Fibroblast of the aortic adventitia (primary cell): Measurements from ENCODE around the gene OVOL2. TPM values are rescaled to one million over a fixed set of nuclear protein-coding genes. Genes with fewer than 3 reads are reported as not detected.

ENCODE experiments used
- DNase-seq: peaks from one replicate; pipeline ENCODE4 v3.0.0-alpha.2; 2010; ENCODE audit warnings: low read depth
- H3K4me3 ChIP-seq: 2 replicates; pipeline ENCODE4 v1.5.1; 2011; ENCODE audit warnings: low read depth, mild to moderate bottlenecking, control low read depth, low read length, moderate library complexity
- CTCF ChIP-seq: IDR thresholded peaks from 2 replicates; pipeline ENCODE4 v1.5.1; 2011; ENCODE audit warnings: mild to moderate bottlenecking, low read length, control low read depth, inconsistent platforms; ENCODE audit not compliant: insufficient read depth
- total RNA-seq: library from RNA; depleted of rRNA; stranded (reverse); fragments of >200 nt; gene quantifications from 2 replicates; pipeline ENCODE4 v1.2.3, GENCODE V29; 2012; ENCODE audit warnings: low replicate concordance

OVOL2 gene
- total RNA-seq, 1 donor = not detected

GRCh38 chr20:18046535-18046934 lies 11.2 kb downstream of the OVOL2 start:
- no peak overlapping the region for H3K4me3 ChIP-seq
- no peak for TF ChIP-seq CTCF
- DNase-seq = no peak

- TF ChIP-seq CTCF = no peak
- H3K4me3 ChIP-seq = no peak overlapping the region
- DNase-seq = no peak
Observed at GRCh38 chr20:18042229-18042628, 15.5 kb downstream of the OVOL2 start.

GRCh38 chr20:18041462-18041861 lies 16.3 kb downstream of the OVOL2 start:
- TF ChIP-seq CTCF = no peak

GRCh38 chr20:18039063-18039462 lies 18.7 kb downstream of the OVOL2 start:
- DNase-seq = no peak
- no peak for TF ChIP-seq CTCF
- H3K4me3 ChIP-seq = no peak overlapping the region

More at GRCh38 chr20:18041462-18041861, 16.3 kb downstream of the OVOL2 start:
- no peak overlapping the region for H3K4me3 ChIP-seq
- DNase-seq = no peak

- DNase-seq = no peak
- no peak overlapping the region for H3K4me3 ChIP-seq
- no peak for TF ChIP-seq CTCF
Observed at GRCh38 chr20:18034039-18034438, 23.7 kb downstream of the OVOL2 start.

- peak; percentile 18 for TF ChIP-seq CTCF
- no peak overlapping the region for H3K4me3 ChIP-seq
- DNase-seq = no peak
Observed at GRCh38 chr20:18032977-18033892, 24.5 kb downstream of the OVOL2 start.
